Mucosa of descending colon (tissue), 3 donors: ENCODE measurements around the gene CRISPLD2. TPM values are rescaled to one million over a fixed set of nuclear protein-coding genes. Genes with fewer than 3 reads are reported as not detected.

Experiments used
- ATAC-seq: fragments of 200-7000 bp; cut with Tn5 transposase; one replicate; pipeline ENCODE4 v1.9.1; 2020; ENCODE audit warnings: mild to moderate bottlenecking, moderate library complexity
- DNase-seq, 3 donors: peaks; one replicate each; pipeline ENCODE4 v3.0.0-alpha.2; 2020
- H3K36me3 ChIP-seq: fragments of 200-600 bp; one replicate; pipeline ENCODE4 v1.8.0; 2021; ENCODE audit warnings: low read depth, mild to moderate bottlenecking
- H3K4me1 ChIP-seq: fragments of 200-600 bp; one replicate; pipeline ENCODE4 v1.8.0; 2021; ENCODE audit warnings: low read depth, mild to moderate bottlenecking
- H3K4me3 ChIP-seq: fragments of 200-600 bp; one replicate; pipeline ENCODE4 v1.8.0; 2021; ENCODE audit warnings: mild to moderate bottlenecking
- H3K9me3 ChIP-seq: fragments of 200-600 bp; one replicate; pipeline ENCODE4 v1.8.0; 2021; ENCODE audit warnings: mild to moderate bottlenecking
- CTCF ChIP-seq: fragments of 200-600 bp; IDR thresholded peaks from one replicate; pipeline ENCODE4 v1.8.0; 2022; ENCODE audit warnings: antibody characterized with exemption, mild to moderate bottlenecking
- intact Hi-C, 2 donors: fragments of 100-400 bp; cut with DNase I in 1 of 2; cut with micrococcal nuclease in 1 of 2; formaldehyde crosslinking; loops; one replicate each; pipeline versions ENCODE4 v1.11.0 to v1.11.1; 2022; cut with DNase I, micrococcal nuclease
- total RNA-seq, 3 donors: library from RNA; stranded (reverse); fragmentation: NEBNext Ultra II Directional in 2 of 3; extraction: Animal tissue kit (Norgen Biotek cat#: 25700) in 2 of 3; gene quantifications; one replicate each; pipeline versions ENCODE4 v1.2.1 to v1.2.4, GENCODE V29; 2021 to 2023
- donor health status: DM: no; HTN: no; CAD: no; lungs with moderate emphysema.
- donor health status: DM: no; HTN: no; CAD: no.
- donor health status: DM: no; HTN: yes; CAD: no.

The CRISPLD2 gene
- total RNA-seq, 3 donors from 2014 or later = 10.5 to 114 (median 38.7) TPM

- no peak overlapping the region for H3K4me3 ChIP-seq
- H3K9me3 ChIP-seq = no peaks in the 10 kb centered on the region
- DNase-seq (peak in 2 of 3 donors; percentile 20 to 40), ATAC-seq (peak; percentile 38)
- H3K36me3 ChIP-seq = no peaks in the 10 kb centered on the region
- H3K4me1 ChIP-seq = no peaks in the 10 kb centered on the region
- intact Hi-C loops = no loop called here
- TF ChIP-seq CTCF = no peak
These were observed 9.1 kb upstream of the CRISPLD2 start for GRCh38 chr16:84810518-84811273.

GRCh38 chr16:84811529-84811928, 8.3 kb upstream of the CRISPLD2 start:
- no peak for TF ChIP-seq CTCF
- Histone ChIP-seq H3K4me3 (no peak overlapping the region), H3K36me3 (no peaks in the 10 kb centered on the region), H3K9me3 (no peaks in the 10 kb centered on the region), H3K4me1 (no peaks in the 10 kb centered on the region)
- intact Hi-C loops = no loop called here
- DNase-seq (no peak), ATAC-seq (no peak)

- intact Hi-C loops = no loop called here
These were observed 6.4 kb upstream of the CRISPLD2 start for GRCh38 chr16:84813141-84813934.

GRCh38 chr16:84815462-84815861, 4.3 kb upstream of the CRISPLD2 start:
- Histone ChIP-seq H3K4me1 (peaks cover 12% of the 10 kb centered on the region), H3K9me3 (no peaks in the 10 kb centered on the region), H3K4me3 (no peak overlapping the region), H3K36me3 (no peaks in the 10 kb centered on the region)
- TF ChIP-seq CTCF = no peak
- ATAC-seq (no peak), DNase-seq (peak in 2 of 3 donors; percentile 13 to 37)
- intact Hi-C loops = no loop called here

More at GRCh38 chr16:84813141-84813934, 6.4 kb upstream of the CRISPLD2 start:
- TF ChIP-seq CTCF = no peak
- DNase-seq (peak in 2 of 3 donors; percentile 16 to 32), ATAC-seq (no peak)
- Histone ChIP-seq H3K4me3 (no peak overlapping the region), H3K4me1 (no peaks in the 10 kb centered on the region), H3K36me3 (no peaks in the 10 kb centered on the region), H3K9me3 (no peaks in the 10 kb centered on the region)

GRCh38 chr16:84816023-84816422, 3.8 kb upstream of the CRISPLD2 start:
- TF ChIP-seq CTCF = no peak
- Histone ChIP-seq H3K36me3 (no peaks in the 10 kb centered on the region), H3K4me3 (no peak overlapping the region), H3K9me3 (no peaks in the 10 kb centered on the region), H3K4me1 (peaks cover 13% of the 10 kb centered on the region)
- ATAC-seq = no peak
- DNase-seq = peak in 2 of 3 donors; percentile 6 to 21
- intact Hi-C loops = no loop called here
